SK-N-SH treated with all-trans-retinoic acid at 6 μM for 48 hours (cell line): Measurements from ENCODE around the gene NFKBIB.

Source experiments
- ATAC-seq: fragments of 200-7000 bp; cut with Tn5 transposase; 3 replicates; pipeline ENCODE4 v1.9.1; 2020; ENCODE audit warnings: mild to moderate bottlenecking, moderate library complexity
- ARNTL ChIP-seq: fragments of 450-650 bp; formaldehyde crosslinking; IDR thresholded peaks from 2 replicates; pipeline ENCODE4 v1.5.0; 2020; ENCODE audit warnings: low read depth, mild to moderate bottlenecking, moderate library complexity, borderline replicate concordance
- BACH2 ChIP-seq: fragments of 250-450 bp; sonication (Bioruptor Pico); IDR thresholded peaks from 2 replicates; pipeline ENCODE4 v1.9.0; 2021; ENCODE audit warnings: mild to moderate bottlenecking, borderline replicate concordance
- CREB5 ChIP-seq: fragments of 250-450 bp; sonication (Bioruptor Pico); IDR thresholded peaks from 2 replicates; pipeline ENCODE4 v1.5.1; 2020; ENCODE audit warnings: low read depth, mild to moderate bottlenecking, moderate library complexity
- CSDC2 ChIP-seq: fragments of 250-450 bp; sonication (Bioruptor Pico); IDR thresholded peaks from 2 replicates; pipeline ENCODE4 v1.5.0; 2020; ENCODE audit warnings: mild to moderate bottlenecking, moderate library complexity
- CSRNP3 ChIP-seq: fragments of 250-450 bp; sonication (Bioruptor Pico); IDR thresholded peaks from 2 replicates; pipeline ENCODE4 v1.5.1; 2021; ENCODE audit warnings: mild to moderate bottlenecking, moderate library complexity
- GLIS3 ChIP-seq: fragments of 250-450 bp; sonication (Bioruptor Pico); IDR thresholded peaks from 2 replicates; pipeline ENCODE4 v1.5.0; 2020; ENCODE audit warnings: mild to moderate bottlenecking, moderate library complexity
- ISL1 ChIP-seq: fragments of 250-450 bp; sonication (Bioruptor Pico); IDR thresholded peaks from 2 replicates; pipeline ENCODE4 v2.1.2; 2022; ENCODE audit warnings: mild to moderate bottlenecking, moderate library complexity
- OSR1 ChIP-seq: fragments of 250-450 bp; sonication (Bioruptor Pico); IDR thresholded peaks from 2 replicates; pipeline ENCODE4 v1.8.0; 2022; ENCODE audit warnings: moderate library complexity, mild to moderate bottlenecking, inconsistent platforms
- POU6F1 ChIP-seq: fragments of 250-450 bp; sonication (Bioruptor Pico); IDR thresholded peaks from 2 replicates; pipeline ENCODE4 v1.8.0; 2021; ENCODE audit warnings: low read depth, mild to moderate bottlenecking, moderate library complexity, borderline replicate concordance
- PPARA ChIP-seq: fragments of 250-450 bp; sonication (Bioruptor Pico); IDR thresholded peaks from 2 replicates; pipeline ENCODE4 v1.5.0; 2020; ENCODE audit warnings: mild to moderate bottlenecking, borderline replicate concordance
- SNAI2 ChIP-seq: fragments of 250-450 bp; sonication (Bioruptor Pico); IDR thresholded peaks from 2 replicates; pipeline ENCODE4 v1.5.0; 2020; ENCODE audit warnings: mild to moderate bottlenecking, moderate library complexity
- TOX ChIP-seq: fragments of 250-450 bp; sonication (Bioruptor Pico); IDR thresholded peaks from 2 replicates; pipeline ENCODE4 v1.8.0; 2021; ENCODE audit warnings: mild to moderate bottlenecking, moderate library complexity, borderline replicate concordance
- TSHZ2 ChIP-seq: fragments of 250-450 bp; sonication (Bioruptor Pico); IDR thresholded peaks from 2 replicates; pipeline ENCODE4 v1.5.0; 2020; ENCODE audit warnings: mild to moderate bottlenecking, moderate library complexity
- ZC3H10 ChIP-seq: fragments of 250-450 bp; sonication (Bioruptor Pico); IDR thresholded peaks from 2 replicates; pipeline ENCODE4 v1.5.1; 2021; ENCODE audit warnings: mild to moderate bottlenecking, moderate library complexity
- ZFP3 ChIP-seq: fragments of 250-450 bp; sonication (Bioruptor Pico); IDR thresholded peaks from 2 replicates; pipeline ENCODE4 v1.5.0; 2020; ENCODE audit warnings: mild to moderate bottlenecking, moderate library complexity
- ZFP30 ChIP-seq: fragments of 450-650 bp; formaldehyde crosslinking; IDR thresholded peaks from 2 replicates; pipeline ENCODE4 v1.5.0; 2022; ENCODE audit warnings: mild to moderate bottlenecking, moderate library complexity
- ZNF8 ChIP-seq: fragments of 450-650 bp; formaldehyde crosslinking; IDR thresholded peaks from 2 replicates; pipeline ENCODE4 v1.5.0; 2020; ENCODE audit warnings: mild to moderate bottlenecking, moderate library complexity

The NFKBIB gene

GRCh38 chr19:38942471-38943181 lies 42.9 kb downstream of the NFKBIB start:
- ATAC-seq: 0 out of 3 replicates have a peak, but pooled peaks have one; percentile 14
- no peak for TF ChIP-seq OSR1 (CRISPR knock-in tag)
- no peak for TF ChIP-seq BACH2 (CRISPR knock-in tag)
- TF ChIP-seq TOX (CRISPR knock-in tag): no peak

GRCh38 chr19:38944981-38945506 lies 45.3 kb downstream of the NFKBIB start:
- TF ChIP-seq CSRNP3 (CRISPR knock-in tag): no peak
- ATAC-seq: no peak; the same call in 2 of the 3 replicates

- ATAC-seq: no peak
- TF ChIP-seq ISL1 (CRISPR knock-in tag) (no peak), TOX (CRISPR knock-in tag) (no peak), POU6F1 (CRISPR knock-in tag) (no peak), CSRNP3 (CRISPR knock-in tag) (no peak), GLIS3 (CRISPR knock-in tag) (no peak), CREB5 (no peak), CSDC2 (CRISPR knock-in tag) (no peak), TSHZ2 (CRISPR knock-in tag) (no peak), SNAI2 (CRISPR knock-in tag) (no peak), BACH2 (CRISPR knock-in tag) (no peak)
Measured at GRCh38 chr19:38945562-38946228, 45.9 kb downstream of the NFKBIB start.

- no peak for ATAC-seq
- TF ChIP-seq ZFP3 (no peak), SNAI2 (CRISPR knock-in tag) (no peak), OSR1 (CRISPR knock-in tag) (no peak), ZFP30 (CRISPR knock-in tag) (no peak), PPARA (no peak), CSRNP3 (CRISPR knock-in tag) (no peak), ARNTL (CRISPR knock-in tag) (no peak), CSDC2 (CRISPR knock-in tag) (no peak), ZC3H10 (CRISPR knock-in tag) (no peak), TOX (CRISPR knock-in tag) (no peak), CREB5 (no peak), ZNF8 (CRISPR knock-in tag) (no peak)
- TF ChIP-seq, all 23 proteins: peak for 0
Measured at GRCh38 chr19:38946229-38947010, 46.7 kb downstream of the NFKBIB start.
